GM19324 (cell line): ENCODE measurements around the gene STRBP.
"Not testable (repeated sequence)": the region's sequence is repeated elsewhere in the genome, so short reads cannot be mapped to it uniquely, and the experiment has no call there.

Source experiments
- ATAC-seq: cut with Tn5 transposase; IDR thresholded peaks from one replicate; pipeline ENCODE4 v1.9.1; 2021; ENCODE audit warnings: mild to moderate bottlenecking, moderate library complexity; ENCODE audit not compliant: unreplicated experiment, low FRiP score

STRBP gene

GRCh38 chr9:123206065-123206464 lies 62.3 kb downstream of the STRBP start:
- no peak for ATAC-seq

- no peak for ATAC-seq
Measured at GRCh38 chr9:123201083-123201482, 67.3 kb downstream of the STRBP start.

GRCh38 chr9:123200469-123200868 lies 67.9 kb downstream of the STRBP start:
- ATAC-seq: not testable (repeated sequence)

GRCh38 chr9:123196124-123196523 lies 72.3 kb downstream of the STRBP start:
- ATAC-seq: no peak

- ATAC-seq: no peak
Measured at GRCh38 chr9:123194023-123194422, 74.4 kb downstream of the STRBP start.

- ATAC-seq: no peak
Measured at GRCh38 chr9:123191680-123192079, 76.7 kb downstream of the STRBP start.

- no peak for ATAC-seq
Measured at GRCh38 chr9:123191260-123191659, 77.1 kb downstream of the STRBP start.

- ATAC-seq: no peak
Measured at GRCh38 chr9:123187131-123187530, 81.3 kb downstream of the STRBP start.

- not testable (repeated sequence) for ATAC-seq
Measured at GRCh38 chr9:123186029-123186428, 82.4 kb downstream of the STRBP start.

GRCh38 chr9:123176949-123177348 lies 91.4 kb downstream of the STRBP start:
- no peak for ATAC-seq

- ATAC-seq: no peak
Measured at GRCh38 chr9:123175854-123176629, 92.3 kb downstream of the STRBP start.

- ATAC-seq: peak; percentile 82
Measured at GRCh38 chr9:123174887-123175518, 93.4 kb downstream of the STRBP start.

- no peak for ATAC-seq
Measured at GRCh38 chr9:123174079-123174478, 94.3 kb downstream of the STRBP start.

- no peak for ATAC-seq
Measured at GRCh38 chr9:123169926-123170325, 98.5 kb downstream of the STRBP start.

- no peak for ATAC-seq
Measured at GRCh38 chr9:123168586-123168985, 99.8 kb downstream of the STRBP start.

GRCh38 chr9:123167474-123167873 lies 100.9 kb downstream of the STRBP start:
- ATAC-seq: no peak

- no peak for ATAC-seq
Measured at GRCh38 chr9:123165813-123166212, 102.6 kb downstream of the STRBP start.

GRCh38 chr9:123164285-123164684 lies 104.1 kb downstream of the STRBP start:
- no peak for ATAC-seq

GRCh38 chr9:123162791-123163345 lies 105.5 kb downstream of the STRBP start:
- ATAC-seq: no peak

- no peak for ATAC-seq
Measured at GRCh38 chr9:123162360-123162759, 106.0 kb downstream of the STRBP start.

- ATAC-seq: no peak
Measured at GRCh38 chr9:123157221-123157620, 111.2 kb downstream of the STRBP start.
